HCT116 (cell line): ENCODE results near the gene HAGH. TPM values are rescaled to one million over a fixed set of nuclear protein-coding genes. Genes with fewer than 3 reads are reported as not detected.

Experiments used
- ATAC-seq: fragments of 200-7000 bp; cut with Tn5 transposase; 2 replicates; pipeline ENCODE4 v1.9.1; 2020; ENCODE audit warnings: mild to moderate bottlenecking, moderate library complexity
- BruUV-seq: library from RNA; stranded (reverse); fragments of 400-500 nt; replicated peaks from 2 replicates; lab custom pipeline; 2021; lab: Mats Ljungman, UMichigan
- CTCF ChIA-PET: fragments of 300-600 bp; sonication (Branson Sonifier 250); formaldehyde crosslinking; loops from one replicate; lab custom pipeline; 2021; ENCODE audit warnings: antibody characterized with exemption; lab: Charles Lee
- POLR2A ChIA-PET: fragments of 300-600, 350-600 bp; sonication (Branson Sonifier 250); formaldehyde crosslinking; loops from one replicate; lab custom pipeline; 2021; ENCODE audit warnings: antibody characterized with exemption; lab: Charles Lee
- RAD21 ChIA-PET, 2 experiments: fragments of 300-600 bp; sonication (Branson Sonifier 250); formaldehyde crosslinking; loops; one replicate each; lab custom pipeline; 2023; ENCODE audit warnings: low total read pairs in 2 of 2; ENCODE audit not compliant: uncharacterized antibody in 2 of 2, unreplicated experiment in 2 of 2, low non-redundant PET in 1 of 2; lab: Charles Lee
- DNase-seq: peaks from one replicate; pipeline ENCODE4 v3.0.0-alpha.2; 2010; ENCODE audit warnings: low read depth, low spot score
- H2AFZ ChIP-seq: fragments of 200-600 bp; shearing (Covaris generic), sonication (generic); 2 replicates; pipeline ENCODE4 v1.6.1; 2017; ENCODE audit warnings: low read depth, mixed run types, mixed read lengths, antibody characterized with exemption, low read length; ENCODE audit not compliant: poor library complexity, severe bottlenecking
- H3K27ac ChIP-seq: 2 replicates; pipeline ENCODE4 v1.5.1; 2012; ENCODE audit warnings: low read depth, low read length
- H3K27me3 ChIP-seq: fragments of 200-600 bp; sonication (generic); 2 replicates; pipeline ENCODE4 v1.6.1; 2016; ENCODE audit warnings: mixed run types, low read length, mixed read lengths; ENCODE audit not compliant: insufficient read depth
- H3K36me3 ChIP-seq, 2 experiments: fragments of 200-500 bp in 1 of 2; fragments of 200-600 bp in 1 of 2; sonication (Bioruptor generic) in 1 of 2; sonication (generic) in 1 of 2; 2 replicates each; pipeline versions ENCODE4 v1.5.1 to v1.6.1; 2014 to 2016; ENCODE audit warnings: low read length in 2 of 2, inconsistent platforms in 1 of 2, mixed read lengths in 1 of 2, mixed run types in 1 of 2; ENCODE audit not compliant: insufficient read depth in 2 of 2, control insufficient read depth in 1 of 2
- H3K4me1 ChIP-seq, 2 experiments: fragments of 200-600 bp in 1 of 2; sonication (generic) in 1 of 2; 2 replicates each; pipeline versions ENCODE4 v1.5.1 to v1.6.1; 2012 to 2017; ENCODE audit warnings: low read length in 2 of 2, inconsistent platforms in 1 of 2, mild to moderate bottlenecking in 1 of 2, mixed read lengths in 1 of 2, mixed run types in 1 of 2, moderate library complexity in 1 of 2; ENCODE audit not compliant: insufficient read depth in 2 of 2, control insufficient read depth in 1 of 2
- H3K4me2 ChIP-seq: fragments of 200-600 bp; sonication (generic); 2 replicates; pipeline ENCODE4 v1.6.1; 2017; ENCODE audit warnings: mixed run types, low read length, mixed read lengths
- H3K4me3 ChIP-seq, 2 experiments: fragments of 200-600 bp in 1 of 2; sonication (generic) in 1 of 2; replicated peaks in 1 of 2; 2 replicates each; pipeline ENCODE4 v1.5.1; 2011 to 2016; ENCODE audit warnings: low read length in 2 of 2, control low read depth in 1 of 2, low read depth in 1 of 2, mild to moderate bottlenecking in 1 of 2, mixed read lengths in 1 of 2, mixed run types in 1 of 2
- H3K79me2 ChIP-seq: fragments of 200-600 bp; sonication (generic); 2 replicates; pipeline ENCODE4 v1.6.1; 2017; ENCODE audit warnings: mild to moderate bottlenecking, mixed run types, low read length, moderate library complexity, mixed read lengths; ENCODE audit not compliant: insufficient read depth
- H3K9ac ChIP-seq: fragments of 200-600 bp; sonication (generic); 2 replicates; pipeline ENCODE4 v1.6.1; 2016; ENCODE audit warnings: low read length, mixed read lengths
- H3K9me2 ChIP-seq: fragments of 200-600 bp; sonication (generic), shearing (Covaris generic); 2 replicates; pipeline ENCODE4 v1.6.1; 2017; ENCODE audit warnings: mixed run types, mild to moderate bottlenecking, moderate library complexity; ENCODE audit not compliant: insufficient read depth
- H3K9me3 ChIP-seq, 2 experiments: fragments of 200-500 bp in 1 of 2; fragments of 200-600 bp in 1 of 2; sonication (Bioruptor generic) in 1 of 2; sonication (generic) in 1 of 2; 2 replicates each; pipeline ENCODE4 v1.6.1; 2014 to 2017; ENCODE audit warnings: low read length in 2 of 2, mixed read lengths in 2 of 2, inconsistent platforms in 1 of 2, low read depth in 1 of 2, mild to moderate bottlenecking in 1 of 2, mixed run types in 1 of 2, moderate library complexity in 1 of 2; ENCODE audit not compliant: control insufficient read depth in 1 of 2, insufficient read depth in 1 of 2
- H4K20me1 ChIP-seq: fragments of 200-600 bp; sonication (generic), shearing (Covaris generic); 2 replicates; pipeline ENCODE4 v1.6.1; 2017; ENCODE audit warnings: mixed run types, mild to moderate bottlenecking, moderate library complexity; ENCODE audit not compliant: insufficient read depth
- EGR1 ChIP-seq: IDR thresholded peaks from 2 replicates; pipeline ENCODE4 v1.6.1; 2012; ENCODE audit warnings: low read depth
- EZH2phosphoT487 ChIP-seq: fragments of 200-600 bp; IDR thresholded peaks from 2 replicates; pipeline ENCODE4 v1.6.1; 2018; ENCODE audit warnings: antibody characterized with exemption, borderline replicate concordance
- FOSL1 ChIP-seq: IDR thresholded peaks from 2 replicates; pipeline ENCODE4 v1.6.1; 2012; ENCODE audit warnings: low read depth
- JUND ChIP-seq: IDR thresholded peaks from 2 replicates; pipeline ENCODE4 v1.6.1; 2012
- POLR2A ChIP-seq: IDR thresholded peaks from 2 replicates; pipeline ENCODE4 v1.7.0; 2011; ENCODE audit warnings: borderline replicate concordance; ENCODE audit not compliant: insufficient read depth, insufficient read length; ENCODE audit errors: extremely low read depth
- SIN3A ChIP-seq: IDR thresholded peaks from 2 replicates; pipeline ENCODE4 v1.6.1; 2012; ENCODE audit warnings: low read depth
- SRF ChIP-seq: IDR thresholded peaks from 2 replicates; pipeline ENCODE4 v1.6.1; 2012; ENCODE audit warnings: low read depth
- TCF7L2 ChIP-seq: IDR thresholded peaks from 2 replicates; pipeline ENCODE4 v1.7.0; 2011; ENCODE audit warnings: borderline replicate concordance, inconsistent platforms; ENCODE audit not compliant: insufficient read depth, insufficient read length; ENCODE audit errors: extremely low read depth
- YY1 ChIP-seq: IDR thresholded peaks from 2 replicates; pipeline ENCODE4 v1.6.1; 2011; ENCODE audit warnings: low read length, low read depth, moderate library complexity, mild to moderate bottlenecking; ENCODE audit not compliant: insufficient replicate concordance; ENCODE audit errors: extremely low read depth
- intact Hi-C: fragments of 100-400 bp; cut with micrococcal nuclease; formaldehyde crosslinking; loops from 2 replicates; pipeline ENCODE4 v1.10.0; 2022
- total RNA-seq: library from RNA; stranded (reverse); gene quantifications from one replicate; pipeline ENCODE4 v1.2.1, GENCODE V29; 2021; ENCODE audit not compliant: unreplicated experiment
- TF ChIP-seq, protein P1 (sequence below), 3 experiments: fragments of 200-600 bp in 1 of 3; sonication (generic) in 1 of 3; IDR thresholded peaks in 2 of 3; conservative IDR thresholded peaks in 1 of 3; 2 replicates each; pipeline ENCODE4 v1.5.1; 2012 to 2017; ENCODE audit warnings: low read depth in 2 of 3, low read length in 2 of 3, antibody characterized with exemption in 1 of 3, borderline replicate concordance in 1 of 3, control low read depth in 1 of 3, mild to moderate bottlenecking in 1 of 3, mixed read lengths in 1 of 3, mixed run types in 1 of 3, moderate library complexity in 1 of 3; ENCODE audit not compliant: insufficient read depth in 1 of 3
- TF ChIP-seq, protein P2 (sequence below): IDR thresholded peaks from 2 replicates; pipeline ENCODE4 v1.6.1; 2012

The HAGH gene
- total RNA-seq, 1 experiment from 2014 or later: 39.1 TPM

DNA sequence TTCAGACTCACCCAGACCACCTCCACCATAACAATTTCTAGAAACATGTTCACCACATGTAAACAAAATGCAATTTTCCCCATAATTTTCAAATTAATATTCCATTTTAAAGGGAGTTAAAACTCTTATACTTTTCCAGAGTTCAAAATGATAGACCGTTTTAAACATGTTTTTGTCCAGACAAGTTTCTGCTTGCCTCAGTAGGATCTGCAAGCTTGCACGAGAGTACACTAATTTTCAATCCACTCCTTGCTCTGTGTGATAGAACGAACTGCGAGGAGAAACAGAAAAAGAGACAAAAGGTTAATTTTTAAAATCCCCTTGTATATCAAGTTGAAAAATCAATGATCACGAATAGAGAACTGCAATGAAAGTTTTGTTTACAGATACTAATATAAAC is 7.5 kb upstream of the HAGH start:
- no peak overlapping the region for H2AFZ ChIP-seq
- no peak overlapping the region for H3K9ac ChIP-seq
- no peak overlapping the region for H3K4me2 ChIP-seq
- intact Hi-C loops: no loop called here
- no peaks in the 10 kb centered on the region for H3K4me1 ChIP-seq
- ChIA-PET CTCF (no interaction called here), POLR2A (no interaction called here), RAD21 (no interaction called here)
- H3K9me2 ChIP-seq: no peaks in the 10 kb centered on the region
- H3K27ac ChIP-seq: no peak overlapping the region
- H3K9me3 ChIP-seq: no peaks in the 10 kb centered on the region
- H3K36me3 ChIP-seq: 0 out of 4 replicates have a peak, but pooled peaks cover 0 to 7% of the 10 kb centered on the region in 2 experiments
- H4K20me1 ChIP-seq: no peaks in the 10 kb centered on the region
- H3K4me3 ChIP-seq: no peak overlapping the region
- DNase-seq (no peak), ATAC-seq (no peak)
- no peaks in the 10 kb centered on the region for H3K27me3 ChIP-seq
- no peak for TF ChIP-seq EGR1
- TF ChIP-seq FOSL1: no peak
- no peak for TF ChIP-seq POLR2A
- no peak for TF ChIP-seq SRF
- TF ChIP-seq YY1: no peak
- no peak for TF ChIP-seq JUND
- no peak for TF ChIP-seq TCF7L2
- TF ChIP-seq, protein P1, sequence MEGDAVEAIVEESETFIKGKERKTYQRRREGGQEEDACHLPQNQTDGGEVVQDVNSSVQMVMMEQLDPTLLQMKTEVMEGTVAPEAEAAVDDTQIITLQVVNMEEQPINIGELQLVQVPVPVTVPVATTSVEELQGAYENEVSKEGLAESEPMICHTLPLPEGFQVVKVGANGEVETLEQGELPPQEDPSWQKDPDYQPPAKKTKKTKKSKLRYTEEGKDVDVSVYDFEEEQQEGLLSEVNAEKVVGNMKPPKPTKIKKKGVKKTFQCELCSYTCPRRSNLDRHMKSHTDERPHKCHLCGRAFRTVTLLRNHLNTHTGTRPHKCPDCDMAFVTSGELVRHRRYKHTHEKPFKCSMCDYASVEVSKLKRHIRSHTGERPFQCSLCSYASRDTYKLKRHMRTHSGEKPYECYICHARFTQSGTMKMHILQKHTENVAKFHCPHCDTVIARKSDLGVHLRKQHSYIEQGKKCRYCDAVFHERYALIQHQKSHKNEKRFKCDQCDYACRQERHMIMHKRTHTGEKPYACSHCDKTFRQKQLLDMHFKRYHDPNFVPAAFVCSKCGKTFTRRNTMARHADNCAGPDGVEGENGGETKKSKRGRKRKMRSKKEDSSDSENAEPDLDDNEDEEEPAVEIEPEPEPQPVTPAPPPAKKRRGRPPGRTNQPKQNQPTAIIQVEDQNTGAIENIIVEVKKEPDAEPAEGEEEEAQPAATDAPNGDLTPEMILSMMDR (IDR thresholded peaks at IDR 0.05 in 2 of 3, conservative IDR thresholded peaks at IDR 0.05 in 1 of 3; ENCODE audit: borderline replicate concordance in 1 of 3, insufficient read depth in 1 of 3, low read depth in 2 of 3, low read length in 2 of 3): no peak
- TF ChIP-seq, protein P2, sequence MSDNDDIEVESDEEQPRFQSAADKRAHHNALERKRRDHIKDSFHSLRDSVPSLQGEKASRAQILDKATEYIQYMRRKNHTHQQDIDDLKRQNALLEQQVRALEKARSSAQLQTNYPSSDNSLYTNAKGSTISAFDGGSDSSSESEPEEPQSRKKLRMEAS: no peak
- TF ChIP-seq EZH2phosphoT487: no peak
- TF ChIP-seq SIN3A: no peak
- BruUV-seq: no TSS peak
- peaks cover 13% of the 10 kb centered on the region for H3K79me2 ChIP-seq
